HG03442 (cell line): ENCODE results near the gene SIL1.
"Not testable (repeated sequence)": the region's sequence is repeated elsewhere in the genome, so short reads cannot be mapped to it uniquely, and the experiment has no call there.

ENCODE experiments used
- ATAC-seq: cut with Tn5 transposase; IDR thresholded peaks from one replicate; pipeline ENCODE4 v1.9.1; 2021; ENCODE audit warnings: mild to moderate bottlenecking, moderate library complexity; ENCODE audit not compliant: unreplicated experiment

SIL1 gene

DNA sequence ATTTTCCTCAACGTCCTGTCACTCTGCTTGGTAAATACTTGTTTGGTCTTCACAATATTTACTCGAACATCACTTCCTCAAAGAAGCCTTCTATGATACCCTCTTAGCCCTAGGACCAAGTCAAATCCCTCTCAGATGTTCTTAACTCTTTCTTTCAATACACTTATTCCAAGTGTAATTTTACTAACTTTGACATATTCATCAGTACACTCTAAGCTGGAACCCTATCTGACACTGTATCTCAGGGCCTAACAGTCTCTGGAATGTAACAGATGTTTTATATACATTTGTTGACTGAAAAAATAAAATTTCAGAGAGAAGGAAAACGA, 19.6 kb downstream of the SIL1 start:
- no peak for ATAC-seq

DNA sequence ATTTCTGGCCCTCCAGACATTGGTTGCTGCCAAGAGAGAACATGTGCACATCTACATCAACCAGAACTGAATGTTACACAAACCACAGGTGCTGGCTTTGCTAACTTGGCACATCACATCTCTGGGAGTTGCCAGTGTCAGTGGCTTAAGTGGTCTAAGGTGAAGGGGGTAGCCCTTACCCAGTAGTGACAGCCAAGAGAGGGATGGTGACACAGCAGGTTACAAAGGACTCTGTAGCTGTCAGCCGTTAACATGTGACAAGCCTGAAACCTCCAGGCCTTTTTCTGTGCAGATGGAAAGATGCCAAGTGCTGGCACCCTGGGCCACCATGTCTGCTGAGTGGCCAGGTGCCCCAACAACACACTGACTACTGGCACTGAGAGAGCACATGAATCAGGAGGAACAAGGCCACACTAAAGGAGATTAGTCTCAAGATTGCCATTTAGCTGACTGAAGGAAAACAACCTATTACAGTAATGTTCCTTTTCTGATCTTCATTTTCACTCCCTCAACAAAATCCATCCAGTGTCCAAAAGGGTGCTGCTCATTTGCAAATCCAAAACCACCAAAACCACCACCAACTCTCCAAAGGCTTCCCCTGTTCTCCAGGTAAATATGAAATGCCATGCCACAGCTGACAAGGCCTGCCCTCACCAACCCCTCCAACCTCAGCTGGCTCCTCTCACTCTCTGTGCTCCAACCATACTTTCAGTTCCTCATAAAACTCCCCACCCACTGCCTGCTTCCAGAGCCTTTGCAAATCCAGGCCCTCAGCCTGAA, 20.2 kb downstream of the SIL1 start:
- peak; percentile 58 for ATAC-seq

DNA sequence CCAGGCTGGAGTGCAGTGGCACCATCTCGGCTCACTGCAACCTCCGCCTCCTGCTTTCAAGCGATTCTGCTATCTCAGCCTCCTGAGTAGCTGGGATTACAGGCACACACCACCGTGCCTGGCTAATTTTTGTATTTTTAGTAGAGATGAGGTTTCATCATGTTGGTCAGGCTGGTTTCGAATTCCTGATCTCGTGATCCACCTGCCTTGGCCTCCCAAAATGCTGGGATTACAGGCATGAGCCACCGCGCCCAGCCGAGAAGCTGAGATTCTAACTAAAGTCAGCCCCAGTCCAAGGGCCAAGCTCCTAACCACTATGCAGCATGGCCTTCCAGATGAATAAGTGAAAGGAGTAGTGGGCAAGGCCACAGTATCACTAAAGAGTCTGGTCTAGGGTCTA, 20.9 kb downstream of the SIL1 start:
- ATAC-seq = not testable (repeated sequence)

GRCh38 chr5:139174382-139174781, 23.8 kb downstream of the SIL1 start:
- ATAC-seq = not testable (repeated sequence)

DNA sequence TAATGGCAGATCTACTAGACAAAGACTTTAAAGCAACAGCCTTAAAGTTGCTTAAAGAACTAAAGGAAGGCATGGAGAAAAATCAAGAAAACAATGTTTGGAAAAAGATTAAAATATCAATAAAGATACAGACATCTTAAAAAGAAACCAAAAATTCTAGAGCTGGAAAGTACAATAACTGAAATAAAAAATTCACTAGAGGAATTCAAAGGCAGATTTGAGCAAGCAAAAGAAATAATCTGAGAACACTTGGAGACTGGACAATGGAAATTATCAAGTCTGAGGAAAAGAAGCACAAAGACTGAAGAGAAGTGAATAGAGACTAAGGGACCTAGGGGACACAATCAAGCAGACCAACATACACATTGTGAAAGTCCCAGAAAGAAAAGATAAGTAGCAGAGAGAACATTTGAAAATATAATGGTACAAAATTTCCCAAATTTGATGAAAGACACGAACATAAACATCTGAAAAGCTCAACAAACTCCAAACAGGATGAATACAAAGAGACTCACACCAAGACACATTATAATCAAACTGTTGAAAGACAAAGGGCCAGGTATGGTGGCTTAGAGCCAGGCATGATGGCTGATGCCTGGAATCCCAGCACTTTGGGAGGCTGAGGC, 26.3 kb downstream of the SIL1 start:
- ATAC-seq = no peak

DNA sequence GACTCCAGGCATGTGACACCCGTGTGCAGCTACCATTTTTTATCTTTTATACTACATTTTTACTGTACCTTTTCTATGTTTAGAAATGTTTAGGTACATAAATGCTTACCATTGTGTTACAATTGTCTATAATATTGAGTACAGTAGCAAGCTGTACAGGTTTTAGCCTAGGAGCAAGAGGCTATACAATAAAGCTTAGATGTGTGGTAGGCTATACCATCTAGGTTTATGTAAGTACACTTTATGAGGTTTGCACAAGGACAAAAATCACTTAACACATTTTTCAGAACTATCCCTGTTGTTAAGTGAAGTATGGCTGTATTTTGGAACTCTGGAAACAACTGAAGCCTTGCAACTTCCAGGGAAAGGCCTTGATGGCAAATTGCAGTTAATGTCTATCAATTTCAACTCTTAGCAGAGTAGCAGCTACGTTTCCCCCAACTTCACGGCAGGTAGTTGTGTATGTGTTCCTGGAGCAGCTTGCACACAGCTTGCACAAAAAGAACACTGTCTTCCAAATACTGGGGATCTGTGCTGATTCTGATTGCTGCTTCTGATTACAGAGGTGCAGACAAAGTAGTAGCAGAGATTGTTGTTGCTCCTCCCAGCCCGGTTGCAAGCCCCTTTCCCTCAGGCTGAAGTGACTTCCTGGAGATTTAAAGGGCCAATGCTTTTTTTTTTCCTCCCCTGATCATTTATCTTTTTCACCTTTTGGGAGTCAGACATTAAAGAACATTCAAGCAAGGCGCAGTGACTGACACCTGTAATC, 30.0 kb downstream of the SIL1 start:
- no peak for ATAC-seq

DNA sequence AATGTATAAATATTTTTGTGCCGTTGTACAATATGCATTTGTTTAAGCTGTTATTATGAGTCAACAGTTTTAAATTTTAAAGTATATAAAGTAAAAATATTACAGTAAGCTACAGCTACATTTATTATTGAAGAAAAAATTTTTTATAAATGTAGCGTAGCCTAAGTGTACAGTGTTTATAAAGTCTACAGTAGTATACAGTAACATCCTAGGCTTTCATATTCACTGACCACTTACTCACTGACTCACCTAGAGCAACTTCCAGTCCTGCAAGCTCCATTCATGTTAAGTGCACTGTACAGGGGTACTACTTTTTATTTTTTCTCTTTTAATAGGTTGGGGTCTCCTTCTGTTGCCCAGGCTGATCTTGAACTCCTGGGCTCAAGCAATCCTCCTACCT, 30.6 kb downstream of the SIL1 start:
- no peak for ATAC-seq

- ATAC-seq = no peak
Observed at GRCh38 chr5:139167063-139167462, 31.1 kb downstream of the SIL1 start.

DNA sequence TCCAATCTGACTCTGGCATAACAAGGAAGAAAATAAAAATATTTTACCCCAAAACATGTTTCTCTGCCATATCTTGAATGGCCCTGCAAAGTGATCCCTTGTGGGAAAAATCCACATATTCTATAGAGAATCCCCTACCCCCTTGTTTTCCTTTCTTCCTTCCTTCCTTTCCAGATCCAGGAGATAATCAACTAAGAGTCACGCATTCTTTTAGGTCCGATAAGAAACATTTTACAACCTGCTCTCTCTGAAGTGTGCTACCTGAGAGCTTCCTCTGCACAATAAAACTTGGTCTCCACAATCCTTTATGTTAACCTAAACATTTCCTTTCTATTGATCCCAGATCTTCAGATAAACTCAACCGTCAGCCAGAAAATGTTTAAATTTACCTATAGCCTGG, 33.3 kb downstream of the SIL1 start:
- ATAC-seq = not testable (repeated sequence)

DNA sequence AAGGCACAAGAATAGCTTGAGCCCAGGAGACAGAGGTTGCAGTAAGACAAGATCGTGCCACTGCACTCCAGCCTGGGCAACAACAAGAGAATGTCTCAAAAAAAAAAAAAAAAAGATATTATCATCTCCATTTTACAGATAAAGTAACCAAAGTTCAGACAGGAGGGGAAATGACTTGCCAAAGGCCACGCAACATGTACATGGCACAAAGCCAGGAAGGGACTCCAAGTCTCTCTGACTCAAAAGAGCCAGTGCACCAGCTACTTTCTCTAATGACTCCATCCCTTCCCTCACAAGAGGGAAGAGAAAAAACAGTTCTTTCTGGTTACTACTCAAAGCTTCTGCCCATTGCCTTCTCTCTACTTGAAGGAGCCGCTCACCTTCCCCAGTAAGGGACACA, 34.1 kb downstream of the SIL1 start:
- ATAC-seq = no peak

DNA sequence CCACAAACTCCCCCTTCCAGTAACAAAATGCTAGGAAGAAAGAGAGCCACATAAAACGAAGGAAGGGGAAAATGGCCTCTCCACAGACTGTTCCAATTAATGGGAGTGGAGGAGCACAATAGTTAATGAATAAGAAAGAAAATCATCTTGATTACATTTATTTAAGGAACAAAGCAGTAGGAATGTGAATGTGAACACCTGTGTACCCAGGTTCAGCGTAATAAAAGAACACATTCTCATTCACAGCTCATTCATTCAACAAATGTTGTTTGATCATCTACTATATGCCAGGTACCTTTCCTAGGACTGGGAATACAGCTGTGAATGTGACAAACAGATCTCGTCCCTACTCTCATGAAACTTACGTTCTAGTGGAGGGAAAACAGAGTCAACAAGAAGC, 35.7 kb downstream of the SIL1 start:
- no peak for ATAC-seq

GRCh38 chr5:139158791-139159190, 39.4 kb downstream of the SIL1 start:
- ATAC-seq = no peak

DNA sequence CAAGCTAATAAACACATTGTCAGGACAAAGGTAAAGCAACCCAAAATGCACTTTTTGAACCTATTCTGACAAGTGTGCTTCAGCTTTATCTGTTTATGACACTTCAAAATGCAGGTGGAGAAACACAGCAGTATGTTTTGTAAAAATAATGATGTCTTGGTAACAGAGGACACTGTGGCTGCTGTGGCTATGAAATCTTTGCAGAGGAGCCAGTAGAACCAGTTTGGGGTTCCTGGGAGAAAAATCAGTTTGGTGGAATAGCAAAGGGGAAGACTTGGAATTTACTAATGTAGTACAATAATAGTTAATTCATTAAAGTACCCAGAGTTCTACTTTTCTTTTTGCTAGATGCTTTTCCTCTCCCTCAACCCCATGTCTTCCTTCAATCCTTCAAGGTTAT, 40.6 kb downstream of the SIL1 start:
- no peak for ATAC-seq

- ATAC-seq = no peak
Observed at GRCh38 chr5:139156814-139157213, 41.4 kb downstream of the SIL1 start.

DNA sequence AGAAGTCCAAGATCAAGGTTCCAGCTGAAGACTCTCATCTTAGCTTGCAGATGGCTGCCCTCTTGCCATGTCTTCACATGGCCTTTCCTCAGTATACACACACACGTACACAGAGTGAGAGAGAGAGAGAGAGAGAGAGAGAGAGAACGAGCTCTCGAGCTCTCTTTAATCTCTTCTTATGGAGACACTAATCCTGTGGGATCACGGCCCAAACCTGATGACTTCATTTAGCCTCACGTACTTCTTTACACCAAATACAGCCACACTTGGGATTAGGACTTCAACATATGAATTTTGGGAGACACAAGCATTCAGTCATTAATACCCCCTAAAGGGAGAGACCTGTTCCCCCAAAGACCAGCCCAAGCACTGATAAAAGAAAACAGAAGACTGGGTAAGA, 42.8 kb downstream of the SIL1 start:
- ATAC-seq = no peak

DNA sequence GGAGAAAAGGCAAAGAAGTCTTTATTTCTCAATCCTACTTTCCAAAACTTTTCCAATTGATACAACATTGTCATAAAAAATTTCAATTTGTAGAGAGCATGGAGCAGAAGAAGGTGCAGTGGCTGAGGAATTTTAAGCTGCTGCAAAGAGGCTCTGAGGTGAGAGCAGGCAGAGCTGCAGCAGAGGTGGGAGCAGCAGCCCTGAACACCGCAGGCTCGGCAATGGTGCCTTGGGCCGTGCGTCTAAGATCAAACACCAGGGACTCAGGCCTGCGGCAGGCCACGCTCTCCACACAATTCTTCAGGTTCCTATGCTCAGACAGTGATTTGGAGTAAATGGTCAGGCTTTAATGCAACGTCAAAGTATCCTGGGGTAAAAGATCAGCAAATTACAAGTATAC, 46.3 kb downstream of the SIL1 start:
- ATAC-seq = no peak

- ATAC-seq = no peak
Observed at GRCh38 chr5:139150367-139150999, 47.7 kb downstream of the SIL1 start.

DNA sequence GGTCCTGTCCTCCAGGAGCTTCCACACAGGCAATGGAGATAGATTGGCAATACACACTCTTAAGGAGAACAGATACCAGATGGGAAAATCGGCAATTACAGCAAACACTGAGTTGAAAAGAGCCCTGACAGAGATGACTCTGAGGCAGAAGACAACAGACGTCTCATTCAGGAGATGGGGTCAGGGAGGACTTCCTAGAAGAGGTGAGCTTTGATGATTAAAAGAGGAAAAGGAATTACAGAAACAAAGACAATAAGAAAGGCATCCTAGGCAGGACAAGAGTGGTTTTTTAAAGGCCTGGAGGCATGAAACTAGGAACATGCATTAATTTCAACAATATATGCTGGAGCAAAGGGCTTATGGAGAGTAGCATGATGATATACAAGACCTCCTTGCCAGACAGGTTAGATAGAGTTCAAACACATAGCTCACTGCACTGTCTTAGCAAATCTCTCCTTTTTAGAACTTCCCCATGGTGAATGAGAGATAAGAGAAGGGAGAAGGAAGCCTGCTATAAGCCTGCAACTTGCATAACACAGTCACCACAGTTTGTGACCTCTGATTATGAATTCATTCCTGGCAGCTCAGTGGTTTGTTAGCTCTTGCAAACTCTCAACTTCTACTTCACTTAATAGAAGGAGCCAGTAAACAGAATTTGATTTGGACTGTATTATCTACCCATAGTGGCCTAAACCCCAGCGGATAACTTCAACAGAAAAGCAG, 48.5 kb downstream of the SIL1 start:
- no peak for ATAC-seq

GRCh38 chr5:139148986-139149385, 49.2 kb downstream of the SIL1 start:
- ATAC-seq = no peak

- ATAC-seq = no peak
Observed at GRCh38 chr5:139148306-139148705, 49.9 kb downstream of the SIL1 start.

- ATAC-seq = no peak
Observed at GRCh38 chr5:139147483-139148087, 50.6 kb downstream of the SIL1 start.
